IMR-90 (cell line): ENCODE data around the gene MRGPRE. TPM values are rescaled to one million over a fixed set of nuclear protein-coding genes. Genes with fewer than 3 reads are reported as not detected.

Experiments
- ATAC-seq: fragments of 200-7000 bp; cut with Tn5 transposase; 2 replicates; pipeline ENCODE4 v1.9.1; 2020; ENCODE audit warnings: low read depth, mild to moderate bottlenecking, moderate library complexity
- BruUV-seq: library from RNA; stranded (reverse); fragments of 400-500 nt; replicated peaks from 2 replicates; lab custom pipeline; 2021; lab: Mats Ljungman, UMichigan
- CTCF ChIA-PET: fragments of 300-600 bp; formaldehyde crosslinking; extraction: SDS; loops from one replicate; lab custom pipeline; 2021; ENCODE audit warnings: antibody characterized with exemption; lab: Yijun Ruan, JAX
- POLR2A ChIA-PET: fragments of 300-600 bp; sonication (Branson Sonifier 250); formaldehyde crosslinking; loops from one replicate; lab custom pipeline; 2022; ENCODE audit warnings: antibody characterized with exemption; ENCODE audit not compliant: unreplicated experiment; lab: Charles Lee
- DNase-seq: peaks from one replicate; pipeline ENCODE4 v3.0.0; 2013
- H2AFZ ChIP-seq: replicated peaks from 2 replicates; pipeline ENCODE3; 2013; ENCODE audit warnings: low read length, mild to moderate bottlenecking; ENCODE audit not compliant: poor library complexity
- H2AK5ac ChIP-seq: 2 replicates; pipeline ENCODE4 v1.6.1; 2013; ENCODE audit warnings: low read depth, low read length, inconsistent platforms
- H2AK9ac ChIP-seq: replicated peaks from 2 replicates; pipeline ENCODE3; 2013; ENCODE audit warnings: mild to moderate bottlenecking, low read depth, low read length, moderate library complexity; ENCODE audit not compliant: poor library complexity
- H2BK120ac ChIP-seq: 2 replicates; pipeline ENCODE4 v1.6.1; 2013; ENCODE audit warnings: low read depth, low read length, inconsistent platforms
- H2BK15ac ChIP-seq: 3 replicates; pipeline ENCODE4 v1.6.1; 2013; ENCODE audit warnings: low read depth, low read length, inconsistent platforms
- H2BK20ac ChIP-seq: 2 replicates; pipeline ENCODE4 v1.6.1; 2013; ENCODE audit warnings: low read depth, mild to moderate bottlenecking, inconsistent platforms, low read length, moderate library complexity
- H2BK5ac ChIP-seq: 2 replicates; pipeline ENCODE4 v1.6.1; 2013; ENCODE audit warnings: mild to moderate bottlenecking, low read depth, low read length, inconsistent platforms; ENCODE audit not compliant: poor library complexity, severe bottlenecking
- H3K14ac ChIP-seq: replicated peaks from 2 replicates; pipeline ENCODE4 v1.6.1; 2013; ENCODE audit warnings: low read depth, low read length, inconsistent platforms
- H3K18ac ChIP-seq: 2 replicates; pipeline ENCODE4 v1.6.1; 2013; ENCODE audit warnings: low read depth, low read length, control low read depth
- H3K23ac ChIP-seq: 2 replicates; pipeline ENCODE4 v1.6.1; 2013; ENCODE audit warnings: low read depth, low read length, inconsistent platforms
- H3K27ac ChIP-seq: 2 replicates; pipeline ENCODE4 v1.5.1; 2013; ENCODE audit warnings: mild to moderate bottlenecking, control low read depth, low read length; ENCODE audit not compliant: insufficient read depth
- H3K27me3 ChIP-seq: 2 replicates; pipeline ENCODE4 v1.6.1; 2013; ENCODE audit warnings: low read length; ENCODE audit not compliant: control insufficient read depth, insufficient read depth
- H3K36me3 ChIP-seq: 2 replicates; pipeline ENCODE4 v1.6.1; 2013; ENCODE audit warnings: low read length, mixed read lengths; ENCODE audit not compliant: control insufficient read depth, insufficient read depth
- H3K4ac ChIP-seq: 2 replicates; pipeline ENCODE4 v1.6.1; 2013; ENCODE audit warnings: low read depth, low read length, inconsistent platforms
- H3K4me1 ChIP-seq: 2 replicates; pipeline ENCODE4 v1.6.1; 2013; ENCODE audit warnings: low read length, mixed read lengths; ENCODE audit not compliant: control insufficient read depth, insufficient read depth
- H3K4me2 ChIP-seq: 2 replicates; pipeline ENCODE4 v1.6.1; 2013; ENCODE audit warnings: low read depth, mild to moderate bottlenecking, control low read depth, low read length, moderate library complexity
- H3K4me3 ChIP-seq: 2 replicates; pipeline ENCODE4 v1.5.1; 2013; ENCODE audit warnings: low read depth, mild to moderate bottlenecking, control low read depth, low read length, moderate library complexity; ENCODE audit not compliant: insufficient read depth
- H3K56ac ChIP-seq: 2 replicates; pipeline ENCODE4 v1.6.1; 2013; ENCODE audit warnings: low read length, inconsistent platforms; ENCODE audit not compliant: insufficient read depth; ENCODE audit errors: extremely low read depth
- H3K79me1 ChIP-seq, 2 experiments: 2 replicates each; pipeline ENCODE4 v1.6.1; 2013; ENCODE audit warnings: low read length in 2 of 2, inconsistent platforms in 1 of 2, low read depth in 1 of 2
- H3K9ac ChIP-seq: 2 replicates; pipeline ENCODE4 v1.6.1; 2013; ENCODE audit warnings: low read depth, low read length, control low read depth
- H3K9me1 ChIP-seq: 2 replicates; pipeline ENCODE4 v1.6.1; 2013; ENCODE audit warnings: low read length, inconsistent platforms; ENCODE audit not compliant: insufficient read depth
- H3K9me3 ChIP-seq: 2 replicates; pipeline ENCODE4 v1.6.1; 2013; ENCODE audit warnings: low read length; ENCODE audit not compliant: control insufficient read depth, insufficient read depth
- H4K20me1 ChIP-seq: 2 replicates; pipeline ENCODE4 v1.6.1; 2013; ENCODE audit warnings: low read length, inconsistent platforms; ENCODE audit not compliant: insufficient read depth
- H4K5ac ChIP-seq: 2 replicates; pipeline ENCODE4 v1.6.1; 2013; ENCODE audit warnings: mild to moderate bottlenecking, low read depth, low read length, control low read depth
- H4K8ac ChIP-seq, 2 experiments: 2 replicates each; pipeline ENCODE4 v1.6.1; 2013; ENCODE audit warnings: low read depth in 2 of 2, low read length in 2 of 2, control low read depth in 1 of 2, inconsistent platforms in 1 of 2
- H4K91ac ChIP-seq: 2 replicates; pipeline ENCODE4 v1.6.1; 2013; ENCODE audit warnings: low read depth, low read length, inconsistent platforms; ENCODE audit not compliant: insufficient read depth
- POLR2A ChIP-seq: IDR thresholded peaks from 2 replicates; pipeline ENCODE4 v1.6.1; 2012; ENCODE audit warnings: mild to moderate bottlenecking, low read depth, low read length
- RFX5 ChIP-seq: IDR thresholded peaks from 2 replicates; pipeline ENCODE4 v1.8.0; 2012; ENCODE audit warnings: low read depth, mild to moderate bottlenecking, low read length, moderate library complexity
- WGBS, 2 experiments: methylation state at CpG; one replicate each; pipeline versions ENCODE4 v1.1.5 to v1.1.7; 2013; ENCODE audit warnings: missing lambda C conversion rate in 2 of 2; ENCODE audit not compliant: insufficient read length in 1 of 2; ENCODE audit errors: extremely low coverage in 2 of 2; 5-methylcytosine and 5-hydroxymethylcytosine counted together
- dilution Hi-C: fragments of 300-500 bp; cut with HindIII; formaldehyde crosslinking; loops from one replicate; pipeline ENCODE4 v1.14.3; 2018; ENCODE audit warnings: low sequenced_read_pairs; ENCODE audit not compliant: unreplicated experiment
- in situ Hi-C: fragments of 300-500 bp; cut with MboI; formaldehyde crosslinking; loops from 3 replicates; pipeline ENCODE4 v1.14.3; 2019; ENCODE audit warnings: low sequenced_read_pairs, inconsistent platforms, mixed read lengths
- intact Hi-C: fragments of 100-400 bp; cut with micrococcal nuclease; formaldehyde crosslinking; loops from 2 replicates; pipeline ENCODE4 v1.10.0; 2022
- polyA plus RNA-seq, 3 experiments: library from polyadenylated mRNA; depleted of rRNA; stranded (reverse); fragments of >200 nt; gene quantifications; 2 replicates each; pipeline ENCODE4 v1.2.3, GENCODE V29; 2012; ENCODE audit warnings: low replicate concordance in 1 of 3
- total RNA-seq: library from RNA; depleted of rRNA; stranded (reverse); fragments of >200 nt; gene quantifications from 2 replicates; pipeline ENCODE4 v1.2.3, GENCODE V29; 2012

Gene MRGPRE
- total and polyA plus RNA-seq, 2 of the 4 experiments (the other 2 are of a cell fraction), result not detected

GRCh38 chr11:3220521-3221407 is 11.5 kb downstream of the MRGPRE start:
- TF ChIP-seq POLR2A, result no peak
- TF ChIP-seq RFX5, result no peak
- Histone ChIP-seq H2BK20ac (no peak overlapping the region), H4K8ac (no peak overlapping the region), H2AK9ac (no peak overlapping the region), H3K4me2 (no peak overlapping the region), H3K9ac (no peak overlapping the region), H4K20me1 (no peaks in the 10 kb centered on the region), H2BK5ac (no peak overlapping the region), H3K56ac (no peak overlapping the region), H2AK5ac (no peak overlapping the region), H3K27me3 (peaks cover 75% of the 10 kb centered on the region), H3K36me3 (no peaks in the 10 kb centered on the region), H3K9me1 (no peaks in the 10 kb centered on the region), H3K18ac (no peak overlapping the region), H3K23ac (no peak overlapping the region), H4K5ac (no peak overlapping the region), H3K4ac (no peak overlapping the region), H2BK120ac (no peak overlapping the region), H3K4me3 (no peak overlapping the region), H3K14ac (no peak overlapping the region), H4K91ac (no peak overlapping the region), H3K9me3 (no peaks in the 10 kb centered on the region), H3K4me1 (no peaks in the 10 kb centered on the region), H2BK15ac (no peak overlapping the region), H2AFZ (no peak overlapping the region), H3K79me1 (no peaks in the 10 kb centered on the region), H3K27ac (no peak overlapping the region)
- in situ Hi-C loops (no loop called here), dilution Hi-C loops (no loop called here), intact Hi-C loops (no loop called here)
- ATAC-seq (no peak), DNase-seq (no peak)
- POLR2A ChIA-PET, result no interaction called here
- no TSS peak for BruUV-seq
- CTCF ChIA-PET, result no interaction called here
- 7% methylated on average over 3 of the region's 21 CpGs; no CpG with 5 or more reads in 1 of the 2 experiments for WGBS, 2 experiments
